ENCODE measurements around the gene ERICH3.

GRCh38 chr1:74641161-74641560, 32.4 kb downstream of the ERICH3 start:
- TF ChIP-seq, protein P1, sequence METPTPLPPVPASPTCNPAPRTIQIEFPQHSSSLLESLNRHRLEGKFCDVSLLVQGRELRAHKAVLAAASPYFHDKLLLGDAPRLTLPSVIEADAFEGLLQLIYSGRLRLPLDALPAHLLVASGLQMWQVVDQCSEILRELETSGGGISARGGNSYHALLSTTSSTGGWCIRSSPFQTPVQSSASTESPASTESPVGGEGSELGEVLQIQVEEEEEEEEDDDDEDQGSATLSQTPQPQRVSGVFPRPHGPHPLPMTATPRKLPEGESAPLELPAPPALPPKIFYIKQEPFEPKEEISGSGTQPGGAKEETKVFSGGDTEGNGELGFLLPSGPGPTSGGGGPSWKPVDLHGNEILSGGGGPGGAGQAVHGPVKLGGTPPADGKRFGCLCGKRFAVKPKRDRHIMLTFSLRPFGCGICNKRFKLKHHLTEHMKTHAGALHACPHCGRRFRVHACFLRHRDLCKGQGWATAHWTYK (CRISPR knock-in tag; IDR thresholded peaks at IDR 0.05), result no peak
- TF ChIP-seq, protein P2, sequence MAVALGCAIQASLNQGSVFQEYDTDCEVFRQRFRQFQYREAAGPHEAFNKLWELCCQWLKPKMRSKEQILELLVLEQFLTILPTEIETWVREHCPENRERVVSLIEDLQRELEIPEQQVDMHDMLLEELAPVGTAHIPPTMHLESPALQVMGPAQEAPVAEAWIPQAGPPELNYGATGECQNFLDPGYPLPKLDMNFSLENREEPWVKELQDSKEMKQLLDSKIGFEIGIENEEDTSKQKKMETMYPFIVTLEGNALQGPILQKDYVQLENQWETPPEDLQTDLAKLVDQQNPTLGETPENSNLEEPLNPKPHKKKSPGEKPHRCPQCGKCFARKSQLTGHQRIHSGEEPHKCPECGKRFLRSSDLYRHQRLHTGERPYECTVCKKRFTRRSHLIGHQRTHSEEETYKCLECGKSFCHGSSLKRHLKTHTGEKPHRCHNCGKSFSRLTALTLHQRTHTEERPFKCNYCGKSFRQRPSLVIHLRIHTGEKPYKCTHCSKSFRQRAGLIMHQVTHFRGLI (CRISPR knock-in tag; IDR thresholded peaks at IDR 0.05), result no peak
- TF ChIP-seq CTCF (IDR thresholded peaks at IDR 0.05 in 2 of 3, conservative IDR thresholded peaks at IDR 0.05 in 1 of 3; ENCODE audit: insufficient read depth in 2 of 3, low read depth in 1 of 3, low read length in 3 of 3) (no peak), HOXB6 (CRISPR knock-in tag; IDR thresholded peaks at IDR 0.05; ENCODE audit: borderline replicate concordance) (no peak), CHD2 (IDR thresholded peaks at IDR 0.05; ENCODE audit: low read depth, low read length) (no peak), ZNF785 (CRISPR knock-in tag; IDR thresholded peaks at IDR 0.05) (no peak), TBP (optimal IDR thresholded peaks at IDR 0.05; ENCODE audit: low read depth, low read length) (no peak), ZSCAN32 (CRISPR knock-in tag; IDR thresholded peaks at IDR 0.05) (no peak), ZNF165 (CRISPR knock-in tag; IDR thresholded peaks at IDR 0.05; ENCODE audit: borderline replicate concordance) (no peak), TAF1 (IDR thresholded peaks at IDR 0.05; ENCODE audit: control insufficient read depth, extremely low read depth, insufficient read depth, low read length, severe bottlenecking) (no peak), EGR1 (conservative IDR thresholded peaks at IDR 0.05) (no peak), STAT5B (CRISPR knock-in tag; IDR thresholded peaks at IDR 0.05) (no peak), POLR2A (conservative IDR thresholded peaks at IDR 0.05) (no peak)
- TF ChIP-seq, protein P3, sequence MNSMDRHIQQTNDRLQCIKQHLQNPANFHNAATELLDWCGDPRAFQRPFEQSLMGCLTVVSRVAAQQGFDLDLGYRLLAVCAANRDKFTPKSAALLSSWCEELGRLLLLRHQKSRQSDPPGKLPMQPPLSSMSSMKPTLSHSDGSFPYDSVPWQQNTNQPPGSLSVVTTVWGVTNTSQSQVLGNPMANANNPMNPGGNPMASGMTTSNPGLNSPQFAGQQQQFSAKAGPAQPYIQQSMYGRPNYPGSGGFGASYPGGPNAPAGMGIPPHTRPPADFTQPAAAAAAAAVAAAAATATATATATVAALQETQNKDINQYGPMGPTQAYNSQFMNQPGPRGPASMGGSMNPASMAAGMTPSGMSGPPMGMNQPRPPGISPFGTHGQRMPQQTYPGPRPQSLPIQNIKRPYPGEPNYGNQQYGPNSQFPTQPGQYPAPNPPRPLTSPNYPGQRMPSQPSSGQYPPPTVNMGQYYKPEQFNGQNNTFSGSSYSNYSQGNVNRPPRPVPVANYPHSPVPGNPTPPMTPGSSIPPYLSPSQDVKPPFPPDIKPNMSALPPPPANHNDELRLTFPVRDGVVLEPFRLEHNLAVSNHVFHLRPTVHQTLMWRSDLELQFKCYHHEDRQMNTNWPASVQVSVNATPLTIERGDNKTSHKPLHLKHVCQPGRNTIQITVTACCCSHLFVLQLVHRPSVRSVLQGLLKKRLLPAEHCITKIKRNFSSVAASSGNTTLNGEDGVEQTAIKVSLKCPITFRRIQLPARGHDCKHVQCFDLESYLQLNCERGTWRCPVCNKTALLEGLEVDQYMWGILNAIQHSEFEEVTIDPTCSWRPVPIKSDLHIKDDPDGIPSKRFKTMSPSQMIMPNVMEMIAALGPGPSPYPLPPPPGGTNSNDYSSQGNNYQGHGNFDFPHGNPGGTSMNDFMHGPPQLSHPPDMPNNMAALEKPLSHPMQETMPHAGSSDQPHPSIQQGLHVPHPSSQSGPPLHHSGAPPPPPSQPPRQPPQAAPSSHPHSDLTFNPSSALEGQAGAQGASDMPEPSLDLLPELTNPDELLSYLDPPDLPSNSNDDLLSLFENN (IDR thresholded peaks at IDR 0.05; ENCODE audit: low read depth in 2 of 2, low read length in 2 of 2), result no peak
